ENCODE measurements around the gene PDE2A. TPM values are rescaled to one million over a fixed set of nuclear protein-coding genes. Genes with fewer than 3 reads are reported as not detected.
A peak's percentile ranks its signal among the peaks of the same experiment; 100 is the strongest.

PDE2A gene
- total RNA-seq, 1 experiment from 2014 or later, result 1.1 TPM

GRCh38 chr11:72598906-72599305, 75.3 kb downstream of the PDE2A start:
- intact Hi-C loops (cut with micrococcal nuclease; ENCODE audit: unreplicated experiment), result no loop called here
- Mint-ChIP-seq H3K27me3 (ENCODE audit: unreplicated experiment) (peaks cover 100% of the 10 kb centered on the region), H3K36me3 (ENCODE audit: insufficient read depth, unreplicated experiment) (no peaks in the 10 kb centered on the region)

GRCh38 chr11:72598466-72598865, 75.8 kb downstream of the PDE2A start:
- Mint-ChIP-seq H3K4me3 (ENCODE audit: low read depth, unreplicated experiment) (no peak overlapping the region), H3K36me3 (ENCODE audit: insufficient read depth, unreplicated experiment) (no peaks in the 10 kb centered on the region), H3K27ac (ENCODE audit: unreplicated experiment) (no peak overlapping the region), H3K9me3 (ENCODE audit: low read depth, unreplicated experiment) (no peaks in the 10 kb centered on the region), H3K4me1 (ENCODE audit: low read depth, unreplicated experiment) (peaks cover 13% of the 10 kb centered on the region), H3K27me3 (ENCODE audit: unreplicated experiment) (peaks cover 100% of the 10 kb centered on the region)
- BruUV-seq (replicated peaks), result no TSS peak
- TF ChIP-seq CTCF (IDR thresholded peaks at IDR 0.05; ENCODE audit: unreplicated experiment), result no peak
- intact Hi-C loops (cut with micrococcal nuclease; ENCODE audit: unreplicated experiment), result no loop called here
- DNase-seq, result no peak
- CTCF ChIA-PET, result interaction anchor here (0.5 to 3.1 kb wide), 10 partner anchors 8 to 127 kb away, joined by 3 to 36 read pairs (median 4); partner anchors contain the start of gene PDE2A

More at GRCh38 chr11:72598906-72599305, 75.3 kb downstream of the PDE2A start:
- peak; percentile 56 for TF ChIP-seq CTCF (IDR thresholded peaks at IDR 0.05; ENCODE audit: unreplicated experiment)
- H3K4me3 Mint-ChIP-seq (ENCODE audit: low read depth, unreplicated experiment), result no peak overlapping the region
- H3K9me3 Mint-ChIP-seq (ENCODE audit: low read depth, unreplicated experiment), result no peaks in the 10 kb centered on the region
- H3K4me1 Mint-ChIP-seq (ENCODE audit: low read depth, unreplicated experiment), result peaks cover 13% of the 10 kb centered on the region
- CTCF ChIA-PET, result interaction anchor here (1.0 to 3.1 kb wide), 9 partner anchors 9 to 127 kb away, joined by 3 to 36 read pairs (median 4); partner anchors contain the start of gene PDE2A
- BruUV-seq (replicated peaks), result no TSS peak
- peak; percentile 62 for DNase-seq
- H3K27ac Mint-ChIP-seq (ENCODE audit: unreplicated experiment), result no peak overlapping the region

- H3K36me3 Mint-ChIP-seq (ENCODE audit: insufficient read depth, unreplicated experiment), result no peaks in the 10 kb centered on the region
- H3K27ac Mint-ChIP-seq (ENCODE audit: unreplicated experiment), result no peak overlapping the region
- CTCF ChIA-PET, result interaction anchor here (1.3 to 3.1 kb wide), 2 partner anchors 68 to 86 kb away, joined by 4 to 36 read pairs; no protein-coding TSS in a partner anchor
- H3K9me3 Mint-ChIP-seq (ENCODE audit: low read depth, unreplicated experiment), result no peaks in the 10 kb centered on the region
- TF ChIP-seq CTCF (IDR thresholded peaks at IDR 0.05; ENCODE audit: unreplicated experiment), result no peak
- intact Hi-C loops (cut with micrococcal nuclease; ENCODE audit: unreplicated experiment), result no loop called here
- no TSS peak for BruUV-seq (replicated peaks)
- no peak for DNase-seq
- no peak overlapping the region for H3K4me3 Mint-ChIP-seq (ENCODE audit: low read depth, unreplicated experiment)
- peaks cover 13% of the 10 kb centered on the region for H3K4me1 Mint-ChIP-seq (ENCODE audit: low read depth, unreplicated experiment)
- peaks cover 100% of the 10 kb centered on the region for H3K27me3 Mint-ChIP-seq (ENCODE audit: unreplicated experiment)
Observed at GRCh38 chr11:72597721-72598120, 76.5 kb downstream of the PDE2A start.

- Mint-ChIP-seq H3K27ac (ENCODE audit: unreplicated experiment) (no peak overlapping the region), H3K9me3 (ENCODE audit: low read depth, unreplicated experiment) (no peaks in the 10 kb centered on the region), H3K4me1 (ENCODE audit: low read depth, unreplicated experiment) (peaks cover 13% of the 10 kb centered on the region), H3K27me3 (ENCODE audit: unreplicated experiment) (peaks cover 100% of the 10 kb centered on the region), H3K36me3 (ENCODE audit: insufficient read depth, unreplicated experiment) (no peaks in the 10 kb centered on the region), H3K4me3 (ENCODE audit: low read depth, unreplicated experiment) (no peak overlapping the region)
- CTCF ChIA-PET, result no interaction called here
- no peak for DNase-seq
- intact Hi-C loops (cut with micrococcal nuclease; ENCODE audit: unreplicated experiment), result no loop called here
- TF ChIP-seq CTCF (IDR thresholded peaks at IDR 0.05; ENCODE audit: unreplicated experiment), result no peak
- no TSS peak for BruUV-seq (replicated peaks)
Observed at GRCh38 chr11:72595292-72595684, 78.9 kb downstream of the PDE2A start.

Data from Calu3 (cell line).